ENCODE results near the gene CYP2B6.
"Not testable (repeated sequence)": the region's sequence is repeated elsewhere in the genome, so short reads cannot be mapped to it uniquely, and the experiment has no call there.

The CYP2B6 gene

GRCh38 chr19:40964361-40964760, 26.7 kb upstream of the CYP2B6 start:
- H3K4me3 ChIP-seq (ENCODE audit: low read length); H3K4me1 ChIP-seq (ENCODE audit: control insufficient read depth, insufficient read depth, low read length); H3K27me3 ChIP-seq (ENCODE audit: control insufficient read depth, insufficient read depth, low read length); H3K9me3 ChIP-seq (replicated peaks; ENCODE audit: low read length); H3K36me3 ChIP-seq (ENCODE audit: insufficient read depth, low read length); H3K9ac ChIP-seq (ENCODE audit: low read depth, low read length); H3K4me2 ChIP-seq (ENCODE audit: low read length): not testable (repeated sequence)

GRCh38 chr19:40965351-40965750, 25.7 kb upstream of the CYP2B6 start:
- H3K27me3 ChIP-seq (ENCODE audit: control insufficient read depth, insufficient read depth, low read length); H3K9ac ChIP-seq (ENCODE audit: low read depth, low read length); H3K36me3 ChIP-seq (ENCODE audit: insufficient read depth, low read length); H3K4me1 ChIP-seq (ENCODE audit: control insufficient read depth, insufficient read depth, low read length); H3K9me3 ChIP-seq (replicated peaks; ENCODE audit: low read length); H3K4me2 ChIP-seq (ENCODE audit: low read length); H3K4me3 ChIP-seq (ENCODE audit: low read length): not testable (repeated sequence)

- not testable (repeated sequence) for H3K4me2 ChIP-seq (ENCODE audit: low read length); H3K9ac ChIP-seq (ENCODE audit: low read depth, low read length); H3K9me3 ChIP-seq (replicated peaks; ENCODE audit: low read length); H3K4me1 ChIP-seq (ENCODE audit: control insufficient read depth, insufficient read depth, low read length); H3K4me3 ChIP-seq (ENCODE audit: low read length); H3K36me3 ChIP-seq (ENCODE audit: insufficient read depth, low read length); H3K27me3 ChIP-seq (ENCODE audit: control insufficient read depth, insufficient read depth, low read length)
These were observed 24.5 kb upstream of the CYP2B6 start for GRCh38 chr19:40966591-40966990.

GRCh38 chr19:40968065-40968464, 23.0 kb upstream of the CYP2B6 start:
- H3K4me2 ChIP-seq (ENCODE audit: low read length); H3K9me3 ChIP-seq (replicated peaks; ENCODE audit: low read length); H3K36me3 ChIP-seq (ENCODE audit: insufficient read depth, low read length); H3K9ac ChIP-seq (ENCODE audit: low read depth, low read length); H3K4me1 ChIP-seq (ENCODE audit: control insufficient read depth, insufficient read depth, low read length); H3K4me3 ChIP-seq (ENCODE audit: low read length); H3K27me3 ChIP-seq (ENCODE audit: control insufficient read depth, insufficient read depth, low read length): not testable (repeated sequence)

- H3K9me3 ChIP-seq (replicated peaks; ENCODE audit: low read length); H3K4me3 ChIP-seq (ENCODE audit: low read length); H3K4me1 ChIP-seq (ENCODE audit: control insufficient read depth, insufficient read depth, low read length); H3K4me2 ChIP-seq (ENCODE audit: low read length); H3K27me3 ChIP-seq (ENCODE audit: control insufficient read depth, insufficient read depth, low read length); H3K9ac ChIP-seq (ENCODE audit: low read depth, low read length); H3K36me3 ChIP-seq (ENCODE audit: insufficient read depth, low read length): not testable (repeated sequence)
These were observed 21.4 kb upstream of the CYP2B6 start for GRCh38 chr19:40969721-40970120.

GRCh38 chr19:40970396-40971345, 20.4 kb upstream of the CYP2B6 start:
- H3K4me3 ChIP-seq (ENCODE audit: low read length); H3K36me3 ChIP-seq (ENCODE audit: insufficient read depth, low read length); H3K27me3 ChIP-seq (ENCODE audit: control insufficient read depth, insufficient read depth, low read length); H3K9ac ChIP-seq (ENCODE audit: low read depth, low read length); H3K9me3 ChIP-seq (replicated peaks; ENCODE audit: low read length); H3K4me1 ChIP-seq (ENCODE audit: control insufficient read depth, insufficient read depth, low read length); H3K4me2 ChIP-seq (ENCODE audit: low read length): not testable (repeated sequence)

GRCh38 chr19:40974633-40975037, 16.4 kb upstream of the CYP2B6 start:
- H3K4me1 ChIP-seq (ENCODE audit: control insufficient read depth, insufficient read depth, low read length), result no peaks in the 10 kb centered on the region
- H3K27me3 ChIP-seq (ENCODE audit: control insufficient read depth, insufficient read depth, low read length), result no peaks in the 10 kb centered on the region
- H3K9me3 ChIP-seq (replicated peaks; ENCODE audit: low read length), result no peaks in the 10 kb centered on the region
- no peak overlapping the region for H3K4me3 ChIP-seq (ENCODE audit: low read length)
- H3K4me2 ChIP-seq (ENCODE audit: low read length), result no peak overlapping the region
- H3K9ac ChIP-seq (ENCODE audit: low read depth, low read length), result no peak overlapping the region
- no peaks in the 10 kb centered on the region for H3K36me3 ChIP-seq (ENCODE audit: insufficient read depth, low read length)

GRCh38 chr19:40976134-40976533, 14.9 kb upstream of the CYP2B6 start:
- Histone ChIP-seq H3K27me3 (ENCODE audit: control insufficient read depth, insufficient read depth, low read length) (peaks cover 3% of the 10 kb centered on the region), H3K4me1 (ENCODE audit: control insufficient read depth, insufficient read depth, low read length) (no peaks in the 10 kb centered on the region), H3K4me3 (ENCODE audit: low read length) (no peak overlapping the region), H3K36me3 (ENCODE audit: insufficient read depth, low read length) (no peaks in the 10 kb centered on the region), H3K4me2 (ENCODE audit: low read length) (no peak overlapping the region), H3K9me3 (replicated peaks; ENCODE audit: low read length) (no peaks in the 10 kb centered on the region), H3K9ac (ENCODE audit: low read depth, low read length) (no peak overlapping the region)

GRCh38 chr19:40976724-40977123, 14.4 kb upstream of the CYP2B6 start:
- H3K36me3 ChIP-seq (ENCODE audit: insufficient read depth, low read length), result no peaks in the 10 kb centered on the region
- no peak overlapping the region for H3K9ac ChIP-seq (ENCODE audit: low read depth, low read length)
- H3K4me3 ChIP-seq (ENCODE audit: low read length), result no peak overlapping the region
- H3K9me3 ChIP-seq (replicated peaks; ENCODE audit: low read length), result no peaks in the 10 kb centered on the region
- H3K4me1 ChIP-seq (ENCODE audit: control insufficient read depth, insufficient read depth, low read length), result no peaks in the 10 kb centered on the region
- H3K4me2 ChIP-seq (ENCODE audit: low read length), result no peak overlapping the region
- H3K27me3 ChIP-seq (ENCODE audit: control insufficient read depth, insufficient read depth, low read length), result peaks cover 3% of the 10 kb centered on the region

- H3K9ac ChIP-seq (ENCODE audit: low read depth, low read length); H3K27me3 ChIP-seq (ENCODE audit: control insufficient read depth, insufficient read depth, low read length); H3K4me1 ChIP-seq (ENCODE audit: control insufficient read depth, insufficient read depth, low read length); H3K36me3 ChIP-seq (ENCODE audit: insufficient read depth, low read length); H3K4me3 ChIP-seq (ENCODE audit: low read length); H3K9me3 ChIP-seq (replicated peaks; ENCODE audit: low read length); H3K4me2 ChIP-seq (ENCODE audit: low read length): not testable (repeated sequence)
These were observed 11.3 kb upstream of the CYP2B6 start for GRCh38 chr19:40979759-40980158.

GRCh38 chr19:40980743-40981442, 10.2 kb upstream of the CYP2B6 start:
- not testable (repeated sequence) for H3K4me1 ChIP-seq (ENCODE audit: control insufficient read depth, insufficient read depth, low read length); H3K9ac ChIP-seq (ENCODE audit: low read depth, low read length); H3K4me2 ChIP-seq (ENCODE audit: low read length); H3K9me3 ChIP-seq (replicated peaks; ENCODE audit: low read length); H3K27me3 ChIP-seq (ENCODE audit: control insufficient read depth, insufficient read depth, low read length); H3K36me3 ChIP-seq (ENCODE audit: insufficient read depth, low read length); H3K4me3 ChIP-seq (ENCODE audit: low read length)

GRCh38 chr19:40981591-40981990, 9.5 kb upstream of the CYP2B6 start:
- H3K36me3 ChIP-seq (ENCODE audit: insufficient read depth, low read length), result no peaks in the 10 kb centered on the region
- peaks cover 8% of the 10 kb centered on the region for H3K27me3 ChIP-seq (ENCODE audit: control insufficient read depth, insufficient read depth, low read length)
- H3K4me1 ChIP-seq (ENCODE audit: control insufficient read depth, insufficient read depth, low read length), result no peaks in the 10 kb centered on the region
- H3K4me3 ChIP-seq (ENCODE audit: low read length), result no peak overlapping the region
- H3K9ac ChIP-seq (ENCODE audit: low read depth, low read length), result no peak overlapping the region
- no peaks in the 10 kb centered on the region for H3K9me3 ChIP-seq (replicated peaks; ENCODE audit: low read length)
- H3K4me2 ChIP-seq (ENCODE audit: low read length), result no peak overlapping the region

Measured in skeletal muscle satellite cell (primary cell).